Vagina (tissue), 2 donors: ENCODE results near the gene PAPPA.

Experiments used
- CTCF ChIP-seq, 3 experiments: fragments of 450-650 bp in 2 of 3; fragments of 200-600 bp in 1 of 3; sonication (generic) in 1 of 3; IDR thresholded peaks; one replicate each; pipeline ENCODE4 v1.5.1; 2017 to 2019; ENCODE audit warnings: antibody characterized with exemption in 3 of 3, mild to moderate bottlenecking in 2 of 3, moderate library complexity in 2 of 3
- POLR2A ChIP-seq, 2 donors: fragments of 450-650 bp; IDR thresholded peaks; one replicate each; pipeline ENCODE4 v1.6.1; 2017; ENCODE audit warnings: antibody characterized with exemption in 2 of 2, mild to moderate bottlenecking in 2 of 2, moderate library complexity in 2 of 2
- POLR2AphosphoS5 ChIP-seq, 2 donors: sonication (generic); formaldehyde crosslinking; IDR thresholded peaks; one replicate each; pipeline ENCODE4 v1.9.0; 2017; ENCODE audit warnings: antibody characterized with exemption in 2 of 2, mild to moderate bottlenecking in 2 of 2, low read depth in 1 of 2; ENCODE audit not compliant: insufficient read depth in 1 of 2

GRCh38 chr9:116154976-116155697 lies 1.5 kb downstream of the PAPPA start:
- TF ChIP-seq POLR2A (IDR thresholded peaks at IDR 0.05) (no peak), CTCF (IDR thresholded peaks at IDR 0.05) (no peak), POLR2AphosphoS5 (IDR thresholded peaks at IDR 0.05; ENCODE audit: insufficient read depth in 1 of 2, low read depth in 1 of 2) (peak in 1 of 2 donors; percentile 49)
